Measurements from ENCODE around the gene ANKRD35.
A peak's percentile ranks its signal among the peaks of the same experiment; 100 is the strongest.

The ANKRD35 gene

DNA sequence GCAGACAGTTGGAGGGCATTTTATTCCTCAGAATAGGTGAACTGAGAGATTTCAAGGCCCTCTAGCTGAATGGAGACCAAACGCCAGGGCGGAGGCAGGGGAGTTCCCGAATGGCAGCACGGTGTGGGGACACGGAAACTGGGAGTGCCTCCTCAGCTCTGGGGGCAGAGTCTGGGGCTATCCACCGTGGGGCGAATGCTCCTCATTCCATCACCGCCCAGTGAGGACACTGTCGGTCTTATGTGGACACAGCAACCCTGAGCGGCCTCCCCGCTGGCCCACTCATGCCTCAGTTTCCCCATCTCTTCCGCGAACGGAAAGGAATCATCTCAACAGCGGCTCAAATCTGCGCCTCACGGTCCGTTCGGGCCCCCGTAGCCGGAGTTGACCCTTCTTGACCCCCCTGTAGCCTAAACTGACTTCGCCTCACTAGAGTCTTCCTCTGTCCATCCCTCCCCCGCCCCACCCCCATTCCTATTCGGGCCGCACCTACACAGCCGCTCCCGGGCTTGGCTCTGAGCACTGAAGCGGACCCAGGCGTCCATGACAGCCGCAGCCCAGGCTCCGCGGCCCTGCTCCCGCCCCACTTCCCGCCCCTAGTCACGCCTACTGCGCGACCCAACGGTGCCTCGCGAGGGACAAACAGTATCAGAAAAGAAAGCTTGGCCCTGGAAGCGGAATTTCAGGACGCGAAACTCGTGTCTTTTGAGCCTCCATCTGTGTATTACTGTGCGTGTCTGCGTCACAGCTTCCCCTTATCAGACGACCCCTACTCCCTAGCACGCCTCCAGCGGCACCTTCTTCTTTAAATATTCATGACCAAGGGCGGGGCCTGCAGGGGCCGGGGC, 32.7 kb upstream of the ANKRD35 start, which contains the start of gene PEX11B:
Gene PEX11B, minus strand, starts transcription at position 574 of the 848 bp plus-strand sequence. Its CDS starts 29 bp downstream, at position 545.
- H3K9ac ChIP-seq (ENCODE audit: low read depth in 1 of 2, low read length in 2 of 2), result peak within 1 kb of the TSS; percentile 96 to 98
- H3K4me3 ChIP-seq (ENCODE audit: low read depth in 1 of 2, low read length in 2 of 2), result peak within 1 kb of the TSS; percentile 98 to 100
- H3K27ac ChIP-seq (ENCODE audit: low read depth, low read length), result peak within 1 kb of the TSS; percentile 85
- peaks cover 6 to 14% of the 10 kb centered on the region in 2 donors for H3K36me3 ChIP-seq (ENCODE audit: control insufficient read depth in 1 of 2, insufficient read depth in 2 of 2, low read length in 2 of 2)
- H3K9me3 ChIP-seq (ENCODE audit: control insufficient read depth in 1 of 2, low read length in 2 of 2), result no peaks in the 10 kb centered on the region
- H3K27me3 ChIP-seq (ENCODE audit: control insufficient read depth in 1 of 2, insufficient read depth in 2 of 2, low read length in 2 of 2), result no peaks in the 10 kb centered on the region
- H3K4me1 ChIP-seq (ENCODE audit: control insufficient read depth in 1 of 2, insufficient read depth in 2 of 2, low read length in 2 of 2), result peaks cover 12 to 19% of the 10 kb centered on the region in 2 donors

DNA sequence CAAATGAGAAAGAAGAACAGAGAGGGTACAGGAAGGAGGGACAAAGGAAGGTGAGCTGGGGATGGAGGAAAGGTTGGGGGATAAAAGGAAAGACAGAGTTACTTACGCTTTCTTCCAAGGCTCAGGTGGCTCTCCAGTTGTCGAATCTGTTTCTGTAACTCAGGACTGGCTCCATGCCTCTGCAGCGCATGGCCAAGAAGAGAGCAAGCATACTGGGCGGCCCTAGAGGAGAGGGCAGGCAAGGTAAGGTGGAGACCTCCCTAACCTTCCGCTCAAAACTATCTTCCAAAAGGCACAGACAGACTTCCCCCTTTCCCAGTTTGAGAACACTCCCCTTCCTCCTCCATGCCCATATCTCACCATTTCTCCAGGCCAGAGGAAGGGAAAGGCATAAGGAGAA, 31.9 kb upstream of the ANKRD35 start:
- Histone ChIP-seq H3K27ac (ENCODE audit: low read depth, low read length) (no peak overlapping the region), H3K4me1 (ENCODE audit: control insufficient read depth in 1 of 2, insufficient read depth in 2 of 2, low read length in 2 of 2) (peaks cover 12 to 19% of the 10 kb centered on the region in 2 donors), H3K36me3 (ENCODE audit: control insufficient read depth in 1 of 2, insufficient read depth in 2 of 2, low read length in 2 of 2) (peaks cover 6 to 18% of the 10 kb centered on the region in 2 donors), H3K27me3 (ENCODE audit: control insufficient read depth in 1 of 2, insufficient read depth in 2 of 2, low read length in 2 of 2) (no peaks in the 10 kb centered on the region), H3K9me3 (ENCODE audit: control insufficient read depth in 1 of 2, low read length in 2 of 2) (no peaks in the 10 kb centered on the region), H3K9ac (ENCODE audit: low read depth in 1 of 2, low read length in 2 of 2) (peak overlapping the region; percentile 96 to 98), H3K4me3 (ENCODE audit: low read depth in 1 of 2, low read length in 2 of 2) (peak overlapping the region; percentile 98 to 100)

DNA sequence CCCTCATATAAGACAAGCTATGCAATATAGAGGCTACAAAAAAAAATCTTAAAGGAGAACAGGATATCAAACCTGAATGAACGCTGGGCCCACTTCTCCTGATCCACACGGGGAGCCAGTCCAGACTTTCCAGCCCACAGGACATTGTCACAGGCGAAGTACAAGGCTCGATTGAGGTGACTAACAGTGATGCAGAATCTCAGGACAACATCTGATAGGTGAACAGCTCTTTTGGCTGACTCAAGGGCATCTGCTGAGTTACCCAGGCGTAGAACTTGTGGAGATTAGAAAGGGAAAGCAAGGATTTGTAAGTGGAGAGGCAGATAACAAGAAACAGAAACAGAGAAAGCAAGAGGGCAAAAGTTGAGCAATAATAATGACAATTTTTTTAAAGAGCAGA, 31.1 kb upstream of the ANKRD35 start:
- no peaks in the 10 kb centered on the region for H3K9me3 ChIP-seq (ENCODE audit: control insufficient read depth in 1 of 2, low read length in 2 of 2)
- H3K4me3 ChIP-seq (ENCODE audit: low read depth in 1 of 2, low read length in 2 of 2), result no peak overlapping the region
- H3K4me1 ChIP-seq (ENCODE audit: control insufficient read depth in 1 of 2, insufficient read depth in 2 of 2, low read length in 2 of 2), result peaks cover 12 to 19% of the 10 kb centered on the region in 2 donors
- H3K27me3 ChIP-seq (ENCODE audit: control insufficient read depth in 1 of 2, insufficient read depth in 2 of 2, low read length in 2 of 2), result no peaks in the 10 kb centered on the region
- peaks cover 11 to 27% of the 10 kb centered on the region in 2 donors for H3K36me3 ChIP-seq (ENCODE audit: control insufficient read depth in 1 of 2, insufficient read depth in 2 of 2, low read length in 2 of 2)
- no peak overlapping the region for H3K27ac ChIP-seq (ENCODE audit: low read depth, low read length)
- no peak overlapping the region for H3K9ac ChIP-seq (ENCODE audit: low read depth in 1 of 2, low read length in 2 of 2)

DNA sequence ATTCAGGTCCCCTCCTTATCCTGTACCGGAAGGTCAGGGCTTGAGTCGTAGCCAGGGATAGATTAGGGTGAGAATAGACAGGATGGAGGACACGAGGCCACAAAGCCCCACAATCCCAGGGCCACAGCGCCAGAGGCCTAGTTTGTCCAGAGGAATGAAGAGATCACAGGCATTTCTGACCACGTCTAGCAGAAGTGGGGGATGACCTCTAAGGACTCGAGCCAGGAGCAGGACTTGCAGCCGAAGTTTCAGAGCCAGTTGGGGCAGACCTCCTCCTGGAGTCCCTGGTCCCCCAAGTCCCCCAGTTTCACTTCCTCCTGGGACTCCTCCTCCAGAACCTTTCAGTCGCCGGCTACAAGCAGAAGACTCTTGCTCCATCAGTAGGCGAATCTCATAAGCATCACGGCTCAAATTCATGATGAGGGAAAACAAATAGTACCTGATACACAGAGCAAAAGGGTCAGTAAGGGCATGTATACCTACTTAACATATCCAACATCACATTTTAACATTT, 26.5 kb upstream of the ANKRD35 start:
- no peak overlapping the region for H3K9ac ChIP-seq (ENCODE audit: low read depth in 1 of 2, low read length in 2 of 2)
- no peaks in the 10 kb centered on the region for H3K27me3 ChIP-seq (ENCODE audit: control insufficient read depth in 1 of 2, insufficient read depth in 2 of 2, low read length in 2 of 2)
- H3K9me3 ChIP-seq (ENCODE audit: control insufficient read depth in 1 of 2, low read length in 2 of 2), result no peaks in the 10 kb centered on the region
- no peak overlapping the region for H3K27ac ChIP-seq (ENCODE audit: low read depth, low read length)
- no peak overlapping the region for H3K4me3 ChIP-seq (ENCODE audit: low read depth in 1 of 2, low read length in 2 of 2)
- H3K4me1 ChIP-seq (ENCODE audit: control insufficient read depth in 1 of 2, insufficient read depth in 2 of 2, low read length in 2 of 2), result peaks cover 3 to 8% of the 10 kb centered on the region in 2 donors
- H3K36me3 ChIP-seq (ENCODE audit: control insufficient read depth in 1 of 2, insufficient read depth in 2 of 2, low read length in 2 of 2), result peaks cover 20 to 39% of the 10 kb centered on the region in 2 donors

DNA sequence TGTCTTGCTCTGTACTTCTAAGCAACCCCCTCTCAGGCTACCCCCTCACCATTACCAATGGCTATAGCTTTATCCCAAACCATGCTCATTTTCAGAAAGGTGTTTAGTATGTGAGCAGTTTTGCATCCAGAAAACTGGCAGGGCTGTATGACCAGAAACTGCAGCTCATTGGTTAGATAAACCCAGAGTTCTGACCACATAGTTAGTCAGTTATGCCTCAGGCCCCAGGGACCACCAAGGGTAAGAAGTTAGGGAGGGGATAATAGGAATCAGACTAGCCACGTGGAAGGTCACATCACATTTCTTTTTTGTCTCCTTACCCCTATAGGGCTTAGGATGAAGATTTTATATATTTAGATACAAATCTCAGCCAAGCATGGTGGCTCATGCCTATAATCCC, 23.0 kb upstream of the ANKRD35 start:
- Histone ChIP-seq H3K27me3 (ENCODE audit: control insufficient read depth in 1 of 2, insufficient read depth in 2 of 2, low read length in 2 of 2) (no peaks in the 10 kb centered on the region), H3K9me3 (ENCODE audit: control insufficient read depth in 1 of 2, low read length in 2 of 2) (no peaks in the 10 kb centered on the region), H3K36me3 (ENCODE audit: control insufficient read depth in 1 of 2, insufficient read depth in 2 of 2, low read length in 2 of 2) (peaks cover 14 to 25% of the 10 kb centered on the region in 2 donors), H3K4me1 (ENCODE audit: control insufficient read depth in 1 of 2, insufficient read depth in 2 of 2, low read length in 2 of 2) (peaks cover 3 to 4% of the 10 kb centered on the region in 2 donors), H3K4me3 (ENCODE audit: low read depth in 1 of 2, low read length in 2 of 2) (no peak overlapping the region), H3K27ac (ENCODE audit: low read depth, low read length) (no peak overlapping the region), H3K9ac (ENCODE audit: low read depth in 1 of 2, low read length in 2 of 2) (no peak overlapping the region)

DNA sequence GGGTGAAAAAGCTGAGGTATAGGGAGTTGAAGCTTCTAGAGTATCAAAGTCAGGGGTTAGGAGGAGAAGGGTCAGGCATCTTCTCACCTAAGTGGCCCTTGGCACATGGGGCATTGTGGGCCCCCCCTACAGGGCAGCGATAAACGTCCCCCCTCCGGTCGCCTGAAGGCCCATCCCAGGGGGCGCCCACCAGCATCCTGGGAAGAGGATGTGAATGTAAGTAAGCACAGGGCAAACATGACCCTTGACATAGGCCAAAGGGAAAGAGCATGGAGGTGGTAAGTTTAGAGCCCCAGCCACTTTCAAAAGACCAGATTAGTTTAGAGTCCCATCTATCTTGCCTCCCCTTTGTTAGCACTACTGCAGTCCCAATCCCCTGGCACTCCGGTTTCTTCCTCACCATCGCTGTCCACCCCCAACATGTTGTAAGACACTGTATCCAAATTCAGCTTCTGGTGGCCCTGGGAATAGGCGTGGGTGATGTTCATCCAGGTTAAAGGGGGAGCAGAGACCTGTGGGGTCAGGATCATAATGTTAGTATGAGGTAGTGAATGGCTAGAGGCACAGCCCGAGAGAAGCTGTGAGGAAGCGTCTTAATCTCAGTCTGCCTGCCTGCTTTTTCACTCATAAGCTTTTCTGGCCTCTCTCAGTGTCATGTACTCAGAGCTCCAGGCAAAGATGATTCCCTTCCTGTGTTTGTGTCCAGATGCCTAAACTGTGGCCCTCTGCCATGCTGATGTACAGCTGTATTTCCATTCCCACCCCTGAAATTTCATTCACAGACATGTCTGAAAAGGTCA, 21.5 kb upstream of the ANKRD35 start:
- Histone ChIP-seq H3K4me1 (ENCODE audit: control insufficient read depth in 1 of 2, insufficient read depth in 2 of 2, low read length in 2 of 2) (peaks cover 3 to 4% of the 10 kb centered on the region in 2 donors), H3K27ac (ENCODE audit: low read depth, low read length) (no peak overlapping the region), H3K27me3 (ENCODE audit: control insufficient read depth in 1 of 2, insufficient read depth in 2 of 2, low read length in 2 of 2) (no peaks in the 10 kb centered on the region), H3K9ac (ENCODE audit: low read depth in 1 of 2, low read length in 2 of 2) (peak overlapping the region in 1 of 2 donors; percentile 30), H3K9me3 (ENCODE audit: control insufficient read depth in 1 of 2, low read length in 2 of 2) (no peaks in the 10 kb centered on the region), H3K36me3 (ENCODE audit: control insufficient read depth in 1 of 2, insufficient read depth in 2 of 2, low read length in 2 of 2) (peaks cover 13 to 16% of the 10 kb centered on the region in 2 donors), H3K4me3 (ENCODE audit: low read depth in 1 of 2, low read length in 2 of 2) (no peak overlapping the region)

DNA sequence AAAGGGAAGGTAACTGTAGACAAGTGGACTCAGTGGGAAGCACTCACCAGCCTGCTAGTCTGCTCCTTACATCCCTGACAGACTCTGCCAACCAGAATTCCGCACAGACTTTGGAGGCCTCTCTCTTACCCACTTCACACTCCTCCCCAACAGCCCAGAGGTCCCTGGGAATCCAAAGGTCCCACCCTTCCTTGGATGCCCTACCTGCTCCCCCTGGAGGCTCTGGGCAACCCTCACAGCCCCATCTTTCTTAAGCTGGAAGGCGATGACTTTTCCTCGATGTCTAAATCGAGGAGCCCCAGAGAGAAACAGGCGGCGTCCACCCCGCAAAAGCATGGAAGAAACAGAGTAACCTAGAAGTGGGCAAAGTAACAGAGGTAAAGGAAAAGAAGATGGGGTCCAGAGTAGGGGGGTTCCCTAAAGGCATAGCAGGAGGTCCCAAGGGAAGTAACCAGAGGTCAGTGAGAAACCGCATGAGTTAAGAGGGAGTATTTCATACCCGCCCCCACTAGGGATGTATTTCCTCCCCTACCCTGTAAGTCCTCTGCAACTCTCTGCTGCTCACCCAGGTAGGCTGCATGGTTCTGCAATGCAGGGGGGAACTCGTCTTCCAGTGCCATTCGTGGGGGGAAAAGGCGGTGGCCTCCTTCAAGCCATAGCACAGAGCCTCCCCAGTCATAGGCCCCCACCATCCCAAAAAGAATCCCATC, 15.8 kb upstream of the ANKRD35 start:
- no peaks in the 10 kb centered on the region for H3K27me3 ChIP-seq (ENCODE audit: control insufficient read depth in 1 of 2, insufficient read depth in 2 of 2, low read length in 2 of 2)
- no peaks in the 10 kb centered on the region for H3K9me3 ChIP-seq (ENCODE audit: control insufficient read depth in 1 of 2, low read length in 2 of 2)
- H3K9ac ChIP-seq (ENCODE audit: low read depth in 1 of 2, low read length in 2 of 2), result no peak overlapping the region
- no peaks in the 10 kb centered on the region for H3K4me1 ChIP-seq (ENCODE audit: control insufficient read depth in 1 of 2, insufficient read depth in 2 of 2, low read length in 2 of 2)
- peaks cover 0 to 2% of the 10 kb centered on the region in 2 donors for H3K36me3 ChIP-seq (ENCODE audit: control insufficient read depth in 1 of 2, insufficient read depth in 2 of 2, low read length in 2 of 2)
- H3K4me3 ChIP-seq (ENCODE audit: low read depth in 1 of 2, low read length in 2 of 2), result no peak overlapping the region
- H3K27ac ChIP-seq (ENCODE audit: low read depth, low read length), result no peak overlapping the region

DNA sequence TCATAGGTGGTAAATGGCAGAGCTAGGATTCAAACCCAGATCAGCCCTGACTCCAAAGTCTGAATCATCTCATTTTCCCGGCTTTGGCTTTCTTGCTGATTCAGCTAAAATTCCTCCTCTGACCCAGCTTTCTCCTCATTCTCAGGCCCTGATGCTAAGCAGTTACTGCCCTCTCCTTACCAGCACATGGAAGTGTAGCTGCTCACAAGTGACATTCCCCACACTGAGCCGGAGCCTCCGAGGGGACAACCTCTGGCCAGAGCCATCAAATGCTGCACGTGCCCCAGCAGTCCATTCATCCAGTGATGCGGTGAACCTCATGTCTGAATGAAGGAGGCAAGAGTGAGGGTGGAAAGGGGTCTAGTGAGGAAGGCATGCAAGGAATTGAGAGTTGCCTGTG, 13.1 kb upstream of the ANKRD35 start:
- H3K9ac ChIP-seq (ENCODE audit: low read depth in 1 of 2, low read length in 2 of 2), result no peak overlapping the region
- no peak overlapping the region for H3K4me3 ChIP-seq (ENCODE audit: low read depth in 1 of 2, low read length in 2 of 2)

DNA sequence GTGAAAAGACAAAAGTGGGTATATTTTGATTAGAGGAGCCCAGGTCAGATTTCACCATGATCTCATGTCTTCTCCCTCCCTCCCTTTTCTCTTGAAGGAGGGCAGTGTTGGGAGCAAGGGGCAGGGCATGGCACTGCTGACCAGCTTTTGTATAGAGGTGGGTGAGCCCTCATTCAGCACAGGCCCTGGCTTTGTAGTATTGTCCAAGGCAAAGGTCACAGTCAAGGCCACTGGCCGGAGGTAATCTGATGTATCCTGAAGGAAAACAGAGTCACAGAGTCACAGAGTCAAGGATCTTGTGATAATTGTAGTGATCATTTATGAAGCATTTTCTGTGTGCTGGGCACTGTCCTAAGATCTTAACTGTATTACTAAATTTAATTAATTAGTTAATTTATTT, 12.3 kb upstream of the ANKRD35 start:
- Histone ChIP-seq H3K9me3 (ENCODE audit: control insufficient read depth in 1 of 2, low read length in 2 of 2) (no peaks in the 10 kb centered on the region), H3K36me3 (ENCODE audit: control insufficient read depth in 1 of 2, insufficient read depth in 2 of 2, low read length in 2 of 2) (peaks cover 0 to 2% of the 10 kb centered on the region in 2 donors)

More for the DNA sequence above, 13.1 kb upstream of the ANKRD35 start:
- Histone ChIP-seq H3K27me3 (ENCODE audit: control insufficient read depth in 1 of 2, insufficient read depth in 2 of 2, low read length in 2 of 2) (no peaks in the 10 kb centered on the region), H3K4me1 (ENCODE audit: control insufficient read depth in 1 of 2, insufficient read depth in 2 of 2, low read length in 2 of 2) (no peaks in the 10 kb centered on the region), H3K36me3 (ENCODE audit: control insufficient read depth in 1 of 2, insufficient read depth in 2 of 2, low read length in 2 of 2) (peaks cover 0 to 2% of the 10 kb centered on the region in 2 donors), H3K9me3 (ENCODE audit: control insufficient read depth in 1 of 2, low read length in 2 of 2) (no peaks in the 10 kb centered on the region), H3K27ac (ENCODE audit: low read depth, low read length) (no peak overlapping the region)

More for the DNA sequence above, 12.3 kb upstream of the ANKRD35 start:
- no peak overlapping the region for H3K9ac ChIP-seq (ENCODE audit: low read depth in 1 of 2, low read length in 2 of 2)
- peaks cover 0 to 1% of the 10 kb centered on the region in 2 donors for H3K4me1 ChIP-seq (ENCODE audit: control insufficient read depth in 1 of 2, insufficient read depth in 2 of 2, low read length in 2 of 2)
- H3K4me3 ChIP-seq (ENCODE audit: low read depth in 1 of 2, low read length in 2 of 2), result no peak overlapping the region
- H3K27me3 ChIP-seq (ENCODE audit: control insufficient read depth in 1 of 2, insufficient read depth in 2 of 2, low read length in 2 of 2), result no peaks in the 10 kb centered on the region
- H3K27ac ChIP-seq (ENCODE audit: low read depth, low read length), result no peak overlapping the region
